Astrocyte of the cerebellum (primary cell): ENCODE measurements around the gene B3GAT1.

ENCODE experiments used
- DNase-seq: peaks from one replicate; pipeline ENCODE4 v3.0.0-alpha.2; 2011; ENCODE audit warnings: low read depth
- H3K4me3 ChIP-seq: 2 replicates; pipeline ENCODE4 v1.5.1; 2011; ENCODE audit warnings: mild to moderate bottlenecking, low read depth, low read length, moderate library complexity
- CTCF ChIP-seq: IDR thresholded peaks from 2 replicates; pipeline ENCODE4 v1.5.1; 2012; ENCODE audit warnings: low read length, low read depth, moderate library complexity, mild to moderate bottlenecking; ENCODE audit errors: missing control alignments
- in situ Hi-C: cut with HindIII; loops from 2 replicates; pipeline ENCODE4 v1.10.0; 2017; ENCODE audit warnings: low sequenced_read_pairs

Gene B3GAT1

GRCh38 chr11:134376150-134376921 is 35.7 kb downstream of the B3GAT1 start:
- no peak for DNase-seq
- in situ Hi-C loops = no loop called here
- TF ChIP-seq CTCF = no peak
- H3K4me3 ChIP-seq = no peak overlapping the region

- TF ChIP-seq CTCF = no peak
- no peak overlapping the region for H3K4me3 ChIP-seq
- in situ Hi-C loops = no loop called here
- no peak for DNase-seq
These were observed 37.0 kb downstream of the B3GAT1 start for GRCh38 chr11:134374891-134375550.

- H3K4me3 ChIP-seq = no peak overlapping the region
- in situ Hi-C loops = no loop called here
- DNase-seq = no peak
- no peak for TF ChIP-seq CTCF
These were observed 37.9 kb downstream of the B3GAT1 start for GRCh38 chr11:134374171-134374570.

- no peak overlapping the region for H3K4me3 ChIP-seq
- no peak for DNase-seq
- no peak for TF ChIP-seq CTCF
- in situ Hi-C loops = no loop called here
These were observed 38.4 kb downstream of the B3GAT1 start for GRCh38 chr11:134373591-134374052.

- no peak for TF ChIP-seq CTCF
- in situ Hi-C loops = no loop called here
- H3K4me3 ChIP-seq = no peak overlapping the region
- DNase-seq = no peak
These were observed 39.1 kb downstream of the B3GAT1 start for GRCh38 chr11:134372961-134373360.

- in situ Hi-C loops = no loop called here
- H3K4me3 ChIP-seq = no peak overlapping the region
- no peak for TF ChIP-seq CTCF
- DNase-seq = no peak
These were observed 39.5 kb downstream of the B3GAT1 start for GRCh38 chr11:134372536-134372935.
